GM12874 (cell line): ENCODE results near the gene C6orf136.

Source experiments
- CTCF ChIP-seq: IDR thresholded peaks from 2 replicates; pipeline ENCODE4 v1.5.1; 2011; ENCODE audit warnings: low read depth, mild to moderate bottlenecking, control low read depth, low read length, moderate library complexity; ENCODE audit not compliant: insufficient read depth

The C6orf136 gene

DNA sequence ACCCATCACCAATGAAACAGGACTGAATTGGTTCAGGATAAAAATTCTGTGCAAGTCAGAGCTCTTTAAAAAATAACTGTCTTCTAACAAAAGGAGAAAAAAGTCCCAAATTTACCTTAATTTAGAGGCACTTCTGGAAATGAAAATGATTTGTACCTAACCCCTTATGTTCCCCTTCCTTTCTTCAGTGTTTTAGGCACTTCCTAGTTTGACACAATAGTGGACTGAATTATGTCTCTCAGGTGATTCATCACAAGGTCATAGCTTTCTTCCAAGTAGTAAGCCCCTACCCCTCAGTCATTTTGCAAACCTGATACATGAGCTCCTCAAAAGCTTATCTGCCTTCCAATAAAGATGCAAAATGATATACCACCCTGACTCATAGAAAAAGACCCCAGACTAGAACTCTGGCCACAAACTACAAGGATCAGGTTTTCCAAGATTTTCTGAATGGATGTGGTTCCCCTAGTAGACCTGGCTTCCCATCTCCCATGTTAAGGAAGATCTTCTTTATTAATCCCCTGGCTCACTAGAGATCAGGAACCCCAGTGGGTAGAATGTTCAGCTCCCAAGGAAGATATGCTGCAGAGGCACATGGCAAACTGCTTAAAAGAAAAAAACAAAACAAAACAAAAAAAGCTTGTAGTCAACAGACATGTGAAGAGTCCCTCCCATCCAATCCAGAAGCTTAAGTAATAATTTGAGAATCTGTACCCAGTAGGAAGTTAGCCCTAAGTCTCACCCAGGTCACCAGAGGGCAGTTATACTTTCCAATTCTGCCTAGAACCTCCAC, 33.5 kb upstream of the C6orf136 start:
- TF ChIP-seq CTCF: no peak

DNA sequence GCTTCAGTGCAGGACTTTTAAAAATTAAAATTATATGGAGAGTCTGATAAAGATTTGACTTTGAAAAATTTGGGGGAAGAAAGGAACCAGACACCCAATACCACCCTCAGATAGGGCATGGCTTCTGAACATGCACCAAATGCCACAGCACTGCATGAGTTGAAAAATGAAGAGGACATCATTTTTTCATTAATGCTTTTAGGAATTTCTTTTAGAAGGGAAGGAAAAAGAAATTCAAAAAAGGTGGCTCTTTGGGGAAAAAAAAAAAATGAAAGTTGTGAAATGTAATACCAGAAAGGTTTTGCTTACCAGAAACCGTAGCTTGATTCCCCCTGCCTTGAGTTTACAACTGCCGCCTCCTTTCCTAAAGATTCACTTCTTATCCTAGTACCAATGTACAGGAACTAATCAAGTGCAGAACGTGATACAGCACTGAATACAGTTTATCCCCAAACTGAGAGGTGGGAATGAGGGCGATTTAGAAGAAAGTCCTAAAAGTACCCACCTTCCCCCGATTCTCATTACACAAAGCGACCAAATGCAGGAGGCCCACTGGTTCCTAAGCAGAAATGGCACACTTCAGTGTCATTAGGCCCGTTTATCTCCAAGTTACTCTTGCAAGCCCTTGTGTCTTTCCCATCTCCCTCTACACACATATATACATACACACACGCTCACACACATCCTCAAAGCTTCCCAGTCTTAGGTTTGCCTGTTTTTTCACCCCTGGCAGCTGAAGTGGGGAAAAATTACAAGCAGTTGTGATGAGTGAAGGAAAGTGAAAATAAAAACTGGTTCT, 32.7 kb upstream of the C6orf136 start:
- no peak for TF ChIP-seq CTCF

GRCh38 chr6:30614843-30615218, 32.1 kb upstream of the C6orf136 start:
- TF ChIP-seq CTCF: no peak

GRCh38 chr6:30615219-30615957, 31.5 kb upstream of the C6orf136 start:
- no peak for TF ChIP-seq CTCF

DNA sequence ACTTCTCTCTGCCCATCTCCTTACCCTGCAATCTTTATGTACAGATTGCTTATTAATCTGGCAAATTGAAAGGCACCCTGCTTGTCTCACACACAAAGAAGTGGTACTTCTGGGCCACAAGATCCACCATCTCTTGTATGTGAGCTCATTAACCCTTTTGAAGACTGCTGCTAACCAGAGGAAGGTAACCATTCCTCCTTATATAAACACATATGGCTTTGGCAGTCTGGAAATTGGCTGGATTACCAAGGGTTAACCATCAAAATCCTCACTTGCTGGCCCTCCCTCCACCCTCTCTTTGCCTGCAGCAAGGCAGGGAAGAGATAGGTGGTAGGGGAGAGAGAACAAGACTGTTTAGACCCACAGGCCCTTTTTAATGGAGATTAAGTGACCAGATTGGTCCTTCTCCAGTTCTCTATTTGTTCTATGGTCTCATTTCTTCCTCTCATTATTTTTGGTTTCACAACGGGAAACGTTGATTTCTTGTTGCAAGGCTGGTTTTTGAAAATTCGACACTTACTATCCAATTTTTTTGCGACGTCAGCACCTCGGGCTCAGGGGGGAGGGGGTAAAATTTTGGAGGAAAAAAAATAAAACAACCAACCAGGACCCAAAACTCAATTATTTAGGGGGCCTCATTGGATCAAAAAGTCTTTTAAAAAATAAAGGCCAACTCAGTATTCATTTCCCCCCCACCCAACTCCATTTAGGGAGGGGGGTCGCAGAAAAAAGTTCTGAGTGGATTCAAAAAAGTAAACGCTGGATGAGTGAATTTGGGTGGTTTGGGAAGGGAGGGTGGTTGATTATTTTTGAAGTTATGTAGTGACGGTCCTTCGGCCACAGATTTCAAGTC, 30.7 kb upstream of the C6orf136 start:
- TF ChIP-seq CTCF: no peak

DNA sequence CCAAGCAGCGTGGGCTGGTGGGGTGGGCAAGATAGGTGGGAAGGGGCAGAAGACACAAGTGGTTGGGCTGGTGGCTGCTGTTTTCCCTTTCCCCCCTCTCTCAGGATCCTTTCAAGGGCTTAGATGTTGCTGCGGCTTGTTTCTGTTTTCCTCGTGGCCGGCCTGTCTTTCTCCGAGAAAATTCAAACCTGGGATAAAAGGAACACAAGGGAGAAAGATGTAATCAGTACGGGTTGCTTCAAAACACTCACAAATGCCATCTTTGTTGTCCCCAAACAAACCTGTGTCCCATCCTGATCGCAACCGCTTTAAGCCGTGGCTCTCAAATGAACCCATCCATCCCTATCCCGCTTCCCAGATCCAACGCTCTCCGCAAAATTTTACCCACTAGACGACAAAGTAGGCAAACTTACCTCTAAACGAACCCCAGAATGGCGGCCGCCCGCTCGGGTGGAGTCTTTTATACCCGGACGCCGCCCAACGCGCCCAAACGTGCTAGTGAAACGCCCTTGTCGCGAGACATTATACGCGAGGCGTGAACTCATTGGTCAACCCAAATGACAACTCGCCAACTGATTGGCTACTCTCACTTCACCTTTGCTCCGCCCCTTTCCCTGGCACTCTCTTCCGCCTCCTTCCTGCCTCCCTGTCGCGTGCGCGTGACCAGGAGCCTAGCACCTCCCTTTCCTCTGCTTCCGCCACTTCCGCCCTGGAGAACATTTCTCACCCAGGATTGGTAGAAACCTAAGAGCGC, 29.9 kb upstream of the C6orf136 start, which contains the start of gene PPP1R10:
Gene PPP1R10, minus strand, starts transcription at position 433 of the 754 bp plus-strand sequence. CDS start 7,299 bp downstream, outside the sequence.
- no peak for TF ChIP-seq CTCF
